K562 (cell line): ENCODE data around the gene PPP2R1A. TPM values are rescaled to one million over a fixed set of nuclear protein-coding genes. Genes with fewer than 3 reads are reported as not detected.

Source experiments
- ATAC-seq: fragments of 200-7000 bp; cut with Tn5 transposase; 3 replicates; pipeline ENCODE4 v1.9.1; 2020; ENCODE audit warnings: moderate library complexity
- BruUV-seq: library from RNA; stranded (reverse); fragments of 400-500 nt; replicated peaks from 2 replicates; lab custom pipeline; 2021; lab: Mats Ljungman, UMichigan
- CTCF ChIA-PET: fragments of 300-600 bp; formaldehyde crosslinking; extraction: SDS; loops from one replicate; lab custom pipeline; 2021; ENCODE audit warnings: low intra/inter-chr PET ratio; lab: Yijun Ruan, JAX
- POLR2A ChIA-PET: fragments of 300-600, 350-650 bp; sonication (Branson Sonifier 250); formaldehyde crosslinking; extraction: SDS; loops from one replicate; lab custom pipeline; 2021; ENCODE audit warnings: antibody characterized with exemption, inconsistent platforms; lab: Yijun Ruan, JAX
- DNase-seq, 4 experiments: peaks; one replicate each; pipeline versions ENCODE4 v3.0.0 to v3.0.0-alpha.2; 2011 to 2018; ENCODE audit warnings: low spot score in 3 of 4, mixed read lengths in 3 of 4; ENCODE audit errors: extremely low read depth in 1 of 4
- FAIRE-seq: peaks from 2 replicates; lab custom pipeline; 2011; peaks lifted over from hg19 to GRCh38; lab: Jason Lieb, UNC
- H2AFZ ChIP-seq: 2 replicates; pipeline ENCODE4 v1.6.0; 2011; ENCODE audit warnings: low read depth, low read length, control low read depth, inconsistent platforms
- H3K27ac ChIP-seq: fragments of 200-600 bp; 3 replicates; pipeline ENCODE4 v1.8.0; 2011; ENCODE audit warnings: low read depth, mild to moderate bottlenecking, control low read depth, inconsistent platforms, low read length, moderate library complexity, mixed read lengths; ENCODE audit errors: extremely low read depth
- H3K27me3 ChIP-seq, 2 experiments: fragments of 300-600 bp in 1 of 2; 2 replicates in 1 of 2; 3 replicates in 1 of 2; pipeline versions ENCODE4 v1.6.0 to v1.8.0; 2011; ENCODE audit warnings: inconsistent platforms in 2 of 2, low read length in 2 of 2, mild to moderate bottlenecking in 1 of 2, mixed read lengths in 1 of 2, moderate library complexity in 1 of 2; ENCODE audit not compliant: control insufficient read depth in 2 of 2, insufficient read depth in 2 of 2
- H3K36me3 ChIP-seq: fragments of 300-600 bp; 3 replicates; pipeline ENCODE4 v1.8.0; 2011; ENCODE audit warnings: mild to moderate bottlenecking, low read length, inconsistent platforms; ENCODE audit not compliant: control insufficient read depth, insufficient read depth
- H3K4me1 ChIP-seq, 2 experiments: fragments of 200-600 bp in 1 of 2; replicated peaks in 1 of 2; 2 replicates in 1 of 2; 3 replicates in 1 of 2; pipeline versions ENCODE4 v1.5.1 to v1.8.0; 2011; ENCODE audit warnings: inconsistent platforms in 2 of 2, low read length in 2 of 2, mild to moderate bottlenecking in 1 of 2, mixed read lengths in 1 of 2, moderate library complexity in 1 of 2; ENCODE audit not compliant: control insufficient read depth in 2 of 2, insufficient read depth in 2 of 2
- H3K4me2 ChIP-seq: 2 replicates; pipeline ENCODE4 v1.6.1; 2011; ENCODE audit warnings: low read length, control low read depth, inconsistent platforms, mixed read lengths; ENCODE audit not compliant: insufficient read depth
- H3K4me3 ChIP-seq: fragments of 200-600 bp; sonication (generic), shearing (Covaris generic); 2 replicates; pipeline ENCODE4 v1.5.1; 2016; ENCODE audit warnings: control low read depth, inconsistent platforms
- H3K79me2 ChIP-seq: fragments of 200-600 bp; 3 replicates; pipeline ENCODE4 v1.8.0; 2011; ENCODE audit warnings: low read length, inconsistent platforms; ENCODE audit not compliant: control insufficient read depth, insufficient read depth
- H3K9ac ChIP-seq, 2 experiments: 2 replicates each; pipeline versions ENCODE4 v1.6.0 to v1.6.1; 2011; ENCODE audit warnings: low read depth in 2 of 2, low read length in 2 of 2, control low read depth in 1 of 2, inconsistent platforms in 1 of 2, mild to moderate bottlenecking in 1 of 2, mixed read lengths in 1 of 2; ENCODE audit not compliant: insufficient read depth in 1 of 2
- H3K9me1 ChIP-seq: one replicate; pipeline ENCODE4 v1.6.0; 2011; ENCODE audit warnings: inconsistent platforms, mild to moderate bottlenecking, low read length, moderate library complexity; ENCODE audit not compliant: control insufficient read depth, insufficient read depth
- H3K9me3 ChIP-seq: replicated peaks from 2 replicates; pipeline ENCODE4 v1.5.1; 2011; ENCODE audit warnings: low read depth, low read length, inconsistent platforms; ENCODE audit not compliant: control insufficient read depth, insufficient read depth
- H4K20me1 ChIP-seq: replicated peaks from 2 replicates; pipeline ENCODE4 v1.6.1; 2011; ENCODE audit warnings: low read length, inconsistent platforms, mixed read lengths; ENCODE audit not compliant: control insufficient read depth, insufficient read depth
- GTF2F1 ChIP-seq: IDR thresholded peaks from 2 replicates; pipeline ENCODE4 v1.6.1; 2011; ENCODE audit warnings: low read depth, low read length, improper control_type of control experiment
- KAT8 ChIP-seq: fragments of 450-650 bp; IDR thresholded peaks from 2 replicates; pipeline ENCODE4 v1.6.1; 2016; ENCODE audit warnings: low read depth, mild to moderate bottlenecking
- KHSRP ChIP-seq: fragments of 450-650 bp; IDR thresholded peaks from 2 replicates; pipeline ENCODE4 v1.6.1; 2017
- MTF1 ChIP-seq: fragments of 250-450 bp; sonication (Bioruptor Pico); IDR thresholded peaks from 2 replicates; pipeline ENCODE4 v1.9.0; 2021; ENCODE audit warnings: moderate library complexity, mild to moderate bottlenecking, inconsistent platforms, borderline replicate concordance
- RAD21 ChIP-seq, 2 experiments: fragments of 250-450 bp in 1 of 2; fragments of 450-650 bp in 1 of 2; sonication (Bioruptor Pico) in 1 of 2; formaldehyde crosslinking in 1 of 2; IDR thresholded peaks in 1 of 2; conservative IDR thresholded peaks in 1 of 2; 2 replicates each; pipeline versions ENCODE4 v1.4.0 to v1.8.0; 2020 to 2022; ENCODE audit warnings: mild to moderate bottlenecking in 2 of 2, moderate library complexity in 1 of 2
- ZNF444 ChIP-seq: fragments of 250-450 bp; sonication (Bioruptor Pico); IDR thresholded peaks from 2 replicates; pipeline ENCODE4 v1.4.0; 2020; ENCODE audit warnings: mild to moderate bottlenecking, moderate library complexity
- WGBS: fragments of 100-300 bp; shearing (Covaris generic); methylation state at CpG from one replicate; pipeline ENCODE4 v1.1.6; 2016; ENCODE audit warnings: low coverage, mixed read lengths; ENCODE audit not compliant: insufficient coverage; ENCODE audit errors: missing lambda C conversion rate; 5-methylcytosine and 5-hydroxymethylcytosine counted together
- in situ Hi-C: fragments of 300-500 bp; cut with MboI; formaldehyde crosslinking; loops from 4 replicates; pipeline ENCODE4 v1.15.0; 2018; ENCODE audit warnings: inconsistent platforms, mixed read lengths
- intact Hi-C: fragments of 100-400 bp; cut with micrococcal nuclease; formaldehyde crosslinking; loops from 2 replicates; pipeline ENCODE4 v1.14.2; 2022
- polyA plus RNA-seq, 8 experiments: library from polyadenylated mRNA; depleted of rRNA in 4 of 8; stranded (reverse) in 5 of 8; unstranded in 3 of 8; fragments of >200 nt; fragmentation: Nextera tagmentation in 2 of 8; fragmentation: Illumina TruSeq in 1 of 8; extraction: Ambion mirVana in 2 of 8; extraction: Trizol in 1 of 8; gene quantifications; 2 replicates each; pipeline versions ENCODE4 v1.2.1 to v1.2.3, GENCODE V29; 2011 to 2014; ENCODE audit warnings: inconsistent platforms in 1 of 8, missing spikeins in 1 of 8
- total RNA-seq, 7 experiments: library from RNA; depleted of rRNA in 6 of 7; stranded (reverse); fragments of >200 nt in 6 of 7; fragmentation: Illumina TruSeq in 2 of 7; extraction: Trizol in 2 of 7; gene quantifications; 2 replicates each; pipeline versions ENCODE4 v1.2.1 to v1.2.3, GENCODE V29; 2011 to 2021; ENCODE audit warnings: low replicate concordance in 1 of 7
- TF ChIP-seq, protein P1 (sequence below): sonication (generic); formaldehyde crosslinking; IDR thresholded peaks from 2 replicates; pipeline ENCODE4 v1.8.1; 2023; ENCODE audit warnings: mild to moderate bottlenecking, missing genetic modification reagents
- TF ChIP-seq, protein P2 (sequence below): fragments of 450-650 bp; IDR thresholded peaks from one replicate; pipeline ENCODE4 v1.6.1; 2018; ENCODE audit warnings: mild to moderate bottlenecking, moderate library complexity; ENCODE audit not compliant: partially characterized antibody

PPP2R1A gene
- total and polyA plus RNA-seq, 9 of the 15 experiments (the other 6 are each of a cell fraction or from before 2014, with no cell fraction given): 10.1 to 211 (median 70.1) TPM

DNA sequence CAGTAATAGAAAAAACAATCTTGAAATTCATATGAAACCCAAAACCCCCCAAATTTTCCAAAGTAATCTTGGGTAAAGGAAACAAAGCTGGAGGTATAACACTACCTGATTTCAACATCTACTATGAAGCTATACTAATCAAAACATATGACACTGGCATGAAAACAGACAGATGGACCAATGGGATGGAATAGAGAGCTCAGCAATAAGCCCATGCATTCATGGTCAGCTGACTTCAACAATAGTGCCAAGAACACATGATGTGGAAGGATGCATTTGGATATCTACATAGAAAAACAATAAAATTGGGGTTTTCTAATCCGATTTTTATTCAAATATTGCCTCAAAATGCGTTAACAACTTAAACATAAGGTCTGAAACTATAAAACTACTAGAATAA lies 47.3 kb downstream of the PPP2R1A start:
- 0 out of 2 replicates have a peak, but pooled peaks cover 2% of the 10 kb centered on the region for H3K9me3 ChIP-seq
- in situ Hi-C loops: no loop called here
- no peak overlapping the region for H3K4me3 ChIP-seq
- H3K9me1 ChIP-seq: no peaks in the 10 kb centered on the region
- no peaks in the 10 kb centered on the region for H3K36me3 ChIP-seq
- no peak overlapping the region for H3K27ac ChIP-seq
- ATAC-seq (no peak), DNase-seq (no peak), FAIRE-seq (no peak)
- H2AFZ ChIP-seq: no peak overlapping the region
- no peaks in the 10 kb centered on the region for H3K27me3 ChIP-seq
- WGBS: 12% methylated on average over 2 of the region's 2 CpGs
- TF ChIP-seq GTF2F1 (no peak), ZNF444 (CRISPR knock-in tag) (no peak)
- H3K79me2 ChIP-seq: no peaks in the 10 kb centered on the region
- no TSS peak for BruUV-seq
- ChIA-PET POLR2A (interaction anchor here (1.1 to 1.2 kb wide), 2 partner anchors 9 to 48 kb away, joined by 3 to 5 read pairs; partner anchors contain the start of gene PPP2R1A), CTCF (interaction anchor here (1.3 kb wide), 2 partner anchors 97 to 98 kb away, joined by 6 read pairs; partner anchors contain the start of gene ZNF616)
- H3K9ac ChIP-seq: no peak overlapping the region
- H3K4me2 ChIP-seq: no peak overlapping the region
- no peaks in the 10 kb centered on the region for H4K20me1 ChIP-seq
- intact Hi-C loops: loop anchor here (1.0 kb wide), 1 partner anchor 429 kb away; no protein-coding TSS in a partner anchor
- H3K4me1 ChIP-seq: no peaks in the 10 kb centered on the region

DNA sequence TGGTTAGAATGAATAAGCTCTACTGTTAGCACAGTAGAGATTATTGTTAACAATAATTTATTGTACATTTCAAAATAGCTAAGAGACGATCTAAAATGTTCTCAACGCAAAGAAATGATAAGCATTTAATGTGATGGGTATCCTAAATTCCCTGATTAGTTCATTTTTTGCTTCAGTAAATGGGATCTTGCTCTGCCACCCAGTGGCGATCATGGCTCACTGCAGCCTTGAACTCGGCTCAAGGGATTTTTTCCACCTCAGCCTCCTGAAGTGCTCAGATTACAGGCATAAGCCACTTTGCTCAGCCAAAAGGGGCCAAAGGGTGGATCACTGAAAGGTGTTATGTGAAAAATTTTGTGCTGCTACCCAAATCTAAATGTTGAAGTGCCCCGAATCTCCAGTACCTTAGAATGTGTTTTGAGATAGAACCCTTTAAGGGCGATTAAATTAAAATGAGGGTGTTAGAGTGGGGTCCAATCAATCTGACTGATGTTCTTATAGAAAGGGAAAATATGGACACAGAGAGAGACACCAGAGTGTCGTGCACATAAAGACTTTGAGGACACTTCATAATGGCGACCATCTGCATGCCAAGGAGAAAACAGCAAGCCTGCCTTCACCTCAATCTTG lies 48.0 kb downstream of the PPP2R1A start:
- Histone ChIP-seq H3K79me2 (no peaks in the 10 kb centered on the region), H3K4me1 (no peaks in the 10 kb centered on the region), H3K27me3 (no peaks in the 10 kb centered on the region), H3K27ac (no peak overlapping the region), H3K4me3 (no peak overlapping the region), H3K4me2 (no peak overlapping the region), H3K9ac (no peak overlapping the region), H4K20me1 (no peaks in the 10 kb centered on the region), H3K9me3 (0 out of 2 replicates have a peak, but pooled peaks cover 2% of the 10 kb centered on the region), H3K9me1 (no peaks in the 10 kb centered on the region), H3K36me3 (no peaks in the 10 kb centered on the region), H2AFZ (no peak overlapping the region)
- peak; percentile 99 for FAIRE-seq
- CTCF ChIA-PET: interaction anchor here (1.3 kb wide), 2 partner anchors 98 to 99 kb away, joined by 6 read pairs; partner anchors contain the start of gene ZNF616
- ATAC-seq: peak; percentile 71
- in situ Hi-C loops: no loop called here
- POLR2A ChIA-PET: interaction anchor here (1.1 to 1.2 kb wide), 2 partner anchors 9 to 48 kb away, joined by 3 to 5 read pairs; partner anchors contain the start of gene PPP2R1A
- DNase-seq: peak in 3 of 4 experiments; percentile 30 to 69 (median 38)
- 6% methylated on average over 8 of the region's 8 CpGs for WGBS
- no TSS peak for BruUV-seq
- intact Hi-C loops: loop anchor here (1.0 kb wide), 2 partner anchors 99 to 430 kb away; partner anchors contain the start of gene ZNF616
- TF ChIP-seq RAD21 (CRISPR knock-in tag; conservative IDR thresholded peaks at IDR 0.05 in 1 of 2, IDR thresholded peaks at IDR 0.05 in 1 of 2): peak; percentile 72 to 87
- TF ChIP-seq KAT8: no peak
- no peak for TF ChIP-seq KHSRP
- TF ChIP-seq MTF1 (CRISPR knock-in tag): no peak
- TF ChIP-seq, protein P1, sequence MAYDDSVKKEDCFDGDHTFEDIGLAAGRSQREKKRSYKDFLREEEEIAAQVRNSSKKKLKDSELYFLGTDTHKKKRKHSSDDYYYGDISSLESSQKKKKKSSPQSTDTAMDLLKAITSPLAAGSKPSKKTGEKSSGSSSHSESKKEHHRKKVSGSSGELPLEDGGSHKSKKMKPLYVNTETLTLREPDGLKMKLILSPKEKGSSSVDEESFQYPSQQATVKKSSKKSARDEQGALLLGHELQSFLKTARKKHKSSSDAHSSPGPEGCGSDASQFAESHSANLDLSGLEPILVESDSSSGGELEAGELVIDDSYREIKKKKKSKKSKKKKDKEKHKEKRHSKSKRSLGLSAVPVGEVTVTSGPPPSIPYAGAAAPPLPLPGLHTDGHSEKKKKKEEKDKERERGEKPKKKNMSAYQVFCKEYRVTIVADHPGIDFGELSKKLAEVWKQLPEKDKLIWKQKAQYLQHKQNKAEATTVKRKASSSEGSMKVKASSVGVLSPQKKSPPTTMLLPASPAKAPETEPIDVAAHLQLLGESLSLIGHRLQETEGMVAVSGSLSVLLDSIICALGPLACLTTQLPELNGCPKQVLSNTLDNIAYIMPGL (CRISPR knock-in tag): no peak
- TF ChIP-seq, protein P2, sequence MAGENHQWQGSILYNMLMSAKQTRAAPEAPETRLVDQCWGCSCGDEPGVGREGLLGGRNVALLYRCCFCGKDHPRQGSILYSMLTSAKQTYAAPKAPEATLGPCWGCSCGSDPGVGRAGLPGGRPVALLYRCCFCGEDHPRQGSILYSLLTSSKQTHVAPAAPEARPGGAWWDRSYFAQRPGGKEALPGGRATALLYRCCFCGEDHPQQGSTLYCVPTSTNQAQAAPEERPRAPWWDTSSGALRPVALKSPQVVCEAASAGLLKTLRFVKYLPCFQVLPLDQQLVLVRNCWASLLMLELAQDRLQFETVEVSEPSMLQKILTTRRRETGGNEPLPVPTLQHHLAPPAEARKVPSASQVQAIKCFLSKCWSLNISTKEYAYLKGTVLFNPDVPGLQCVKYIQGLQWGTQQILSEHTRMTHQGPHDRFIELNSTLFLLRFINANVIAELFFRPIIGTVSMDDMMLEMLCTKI: no peak
